ENCODE results near the gene PTOV1.

DNA sequence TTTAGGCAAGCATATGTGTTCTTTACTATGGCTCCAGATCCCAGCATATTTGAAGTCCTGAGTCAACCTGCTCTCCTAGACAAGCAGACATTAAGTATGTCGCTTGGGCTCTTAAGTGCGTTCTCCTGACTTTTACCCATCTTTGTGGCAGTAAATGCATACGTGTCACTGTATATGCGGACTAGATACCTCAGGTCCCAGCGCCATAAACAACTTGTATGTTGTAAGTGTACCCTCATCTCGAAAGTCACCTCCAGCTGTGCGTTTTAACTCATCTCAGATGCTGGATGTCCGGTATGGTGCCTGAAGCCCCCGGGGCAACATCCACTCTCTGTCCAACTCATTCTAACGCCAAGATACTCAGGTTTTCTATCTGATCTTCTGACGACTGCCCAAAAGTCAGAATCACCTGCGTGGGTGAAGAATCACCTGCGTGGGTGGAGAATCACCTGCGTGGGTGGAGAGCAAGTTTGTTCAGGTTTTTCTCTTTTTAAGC, 1.7 kb downstream of the PTOV1 start:
- TF ChIP-seq, protein P1, sequence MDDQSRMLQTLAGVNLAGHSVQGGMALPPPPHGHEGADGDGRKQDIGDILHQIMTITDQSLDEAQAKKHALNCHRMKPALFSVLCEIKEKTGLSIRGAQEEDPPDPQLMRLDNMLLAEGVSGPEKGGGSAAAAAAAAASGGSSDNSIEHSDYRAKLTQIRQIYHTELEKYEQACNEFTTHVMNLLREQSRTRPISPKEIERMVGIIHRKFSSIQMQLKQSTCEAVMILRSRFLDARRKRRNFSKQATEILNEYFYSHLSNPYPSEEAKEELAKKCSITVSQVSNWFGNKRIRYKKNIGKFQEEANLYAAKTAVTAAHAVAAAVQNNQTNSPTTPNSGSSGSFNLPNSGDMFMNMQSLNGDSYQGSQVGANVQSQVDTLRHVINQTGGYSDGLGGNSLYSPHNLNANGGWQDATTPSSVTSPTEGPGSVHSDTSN (CRISPR knock-in tag; IDR thresholded peaks at IDR 0.05; ENCODE audit: borderline replicate concordance) = no peak
- no peak for TF ChIP-seq PCBP2 (optimal IDR thresholded peaks at IDR 0.05; ENCODE audit: low read depth, low read length, poor library complexity, severe bottlenecking)
- no peak for TF ChIP-seq TARDBP (CRISPR knock-in tag; IDR thresholded peaks at IDR 0.05)
- TF ChIP-seq THYN1 (CRISPR knock-in tag; IDR thresholded peaks at IDR 0.05; ENCODE audit: borderline replicate concordance, low read depth) = no peak
- TF ChIP-seq NR2C2 (CRISPR knock-in tag; IDR thresholded peaks at IDR 0.05; ENCODE audit: borderline replicate concordance) = no peak
- no peak for TF ChIP-seq ZNF614 (CRISPR knock-in tag; IDR thresholded peaks at IDR 0.05; ENCODE audit: borderline replicate concordance)
- TF ChIP-seq, protein P2, sequence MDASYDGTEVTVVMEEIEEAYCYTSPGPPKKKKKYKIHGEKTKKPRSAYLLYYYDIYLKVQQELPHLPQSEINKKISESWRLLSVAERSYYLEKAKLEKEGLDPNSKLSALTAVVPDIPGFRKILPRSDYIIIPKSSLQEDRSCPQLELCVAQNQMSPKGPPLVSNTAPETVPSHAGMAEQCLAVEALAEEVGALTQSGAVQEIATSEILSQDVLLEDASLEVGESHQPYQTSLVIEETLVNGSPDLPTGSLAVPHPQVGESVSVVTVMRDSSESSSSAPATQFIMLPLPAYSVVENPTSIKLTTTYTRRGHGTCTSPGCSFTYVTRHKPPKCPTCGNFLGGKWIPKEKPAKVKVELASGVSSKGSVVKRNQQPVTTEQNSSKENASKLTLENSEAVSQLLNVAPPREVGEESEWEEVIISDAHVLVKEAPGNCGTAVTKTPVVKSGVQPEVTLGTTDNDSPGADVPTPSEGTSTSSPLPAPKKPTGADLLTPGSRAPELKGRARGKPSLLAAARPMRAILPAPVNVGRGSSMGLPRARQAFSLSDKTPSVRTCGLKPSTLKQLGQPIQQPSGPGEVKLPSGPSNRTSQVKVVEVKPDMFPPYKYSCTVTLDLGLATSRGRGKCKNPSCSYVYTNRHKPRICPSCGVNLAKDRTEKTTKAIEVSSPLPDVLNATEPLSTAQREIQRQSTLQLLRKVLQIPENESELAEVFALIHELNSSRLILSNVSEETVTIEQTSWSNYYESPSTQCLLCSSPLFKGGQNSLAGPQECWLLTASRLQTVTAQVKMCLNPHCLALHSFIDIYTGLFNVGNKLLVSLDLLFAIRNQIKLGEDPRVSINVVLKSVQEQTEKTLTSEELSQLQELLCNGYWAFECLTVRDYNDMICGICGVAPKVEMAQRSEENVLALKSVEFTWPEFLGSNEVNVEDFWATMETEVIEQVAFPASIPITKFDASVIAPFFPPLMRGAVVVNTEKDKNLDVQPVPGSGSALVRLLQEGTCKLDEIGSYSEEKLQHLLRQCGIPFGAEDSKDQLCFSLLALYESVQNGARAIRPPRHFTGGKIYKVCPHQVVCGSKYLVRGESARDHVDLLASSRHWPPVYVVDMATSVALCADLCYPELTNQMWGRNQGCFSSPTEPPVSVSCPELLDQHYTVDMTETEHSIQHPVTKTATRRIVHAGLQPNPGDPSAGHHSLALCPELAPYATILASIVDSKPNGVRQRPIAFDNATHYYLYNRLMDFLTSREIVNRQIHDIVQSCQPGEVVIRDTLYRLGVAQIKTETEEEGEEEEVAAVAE (CRISPR knock-in tag; IDR thresholded peaks at IDR 0.05; ENCODE audit: borderline replicate concordance) = no peak
- TF ChIP-seq ZNF121 (CRISPR knock-in tag; IDR thresholded peaks at IDR 0.05) = no peak
- no peak for TF ChIP-seq POLR2AphosphoS5 (IDR thresholded peaks at IDR 0.05; ENCODE audit: low read depth, low read length)
- no peak for TF ChIP-seq EZH2 (conservative IDR thresholded peaks at IDR 0.05; ENCODE audit: low read depth, low read length)
- no peak for TF ChIP-seq ZNF143 (CRISPR knock-in tag; IDR thresholded peaks at IDR 0.05)
- no peak for TF ChIP-seq ZBTB7B (CRISPR knock-in tag; IDR thresholded peaks at IDR 0.05)

Measured in HepG2 (cell line).